Parathyroid adenoma (tissue), 2 donors: ENCODE results near the gene NOL8.
A peak's percentile ranks its signal among the peaks of the same experiment; 100 is the strongest.

Source experiments
- H2AFZ ChIP-seq: fragments of 300-600 bp; sonication (generic); one replicate; pipeline ENCODE4 v1.7.0; 2017; ENCODE audit warnings: antibody characterized with exemption, mild to moderate bottlenecking
- H3K27ac ChIP-seq: fragments of 300-600 bp; sonication (generic); one replicate; pipeline ENCODE4 v1.7.0; 2017
- H3K27me3 ChIP-seq: fragments of 300-600 bp; sonication (generic); one replicate; pipeline ENCODE4 v1.7.0; 2017; ENCODE audit warnings: low read length; ENCODE audit not compliant: control insufficient read depth, insufficient read depth
- H3K36me3 ChIP-seq: fragments of 300-600 bp; sonication (generic); one replicate; pipeline ENCODE4 v1.7.0; 2017; ENCODE audit warnings: low read length; ENCODE audit not compliant: control insufficient read depth, insufficient read depth
- H3K4me1 ChIP-seq: fragments of 300-600 bp; sonication (generic); one replicate; pipeline ENCODE4 v1.7.0; 2017; ENCODE audit warnings: control low read depth
- H3K4me2 ChIP-seq: fragments of 300-600 bp; sonication (generic); one replicate; pipeline ENCODE4 v1.7.0; 2017; ENCODE audit warnings: low read length
- H3K4me3 ChIP-seq: fragments of 300-600 bp; sonication (generic); one replicate; pipeline ENCODE4 v1.7.0; 2017; ENCODE audit warnings: low read depth, low read length
- H3K79me2 ChIP-seq: fragments of 300-600 bp; sonication (generic); one replicate; pipeline ENCODE4 v1.7.0; 2017; ENCODE audit warnings: control low read depth
- H3K9ac ChIP-seq: fragments of 300-600 bp; sonication (generic); one replicate; pipeline ENCODE4 v1.7.0; 2017; ENCODE audit warnings: mild to moderate bottlenecking
- H3K9me3 ChIP-seq: fragments of 300-600 bp; sonication (generic); one replicate; pipeline ENCODE4 v1.7.0; 2017; ENCODE audit warnings: low read length; ENCODE audit not compliant: control insufficient read depth
- CTCF ChIP-seq: fragments of 300-600 bp; sonication (generic); IDR thresholded peaks from one replicate; pipeline ENCODE4 v1.7.0; 2017; ENCODE audit warnings: antibody characterized with exemption, mild to moderate bottlenecking
- donor health status: primary hyperparathyroidism.

NOL8 gene

GRCh38 chr9:92325269-92325990, at the start of gene NOL8, which contains the start of gene CENPP:
Gene NOL8, minus strand, starts transcription at chr9:92325350. Its CDS starts 1,189 bp downstream, at chr9:92324161.
Gene CENPP, plus strand, starts transcription at chr9:92325953.
- no peak for TF ChIP-seq CTCF
- no peaks in the 10 kb centered on the region for H3K9me3 ChIP-seq
- H3K4me3 ChIP-seq: peak within 1 kb of the TSS; percentile 99
- H3K27me3 ChIP-seq: no peaks in the 10 kb centered on the region
- peak within 1 kb of the TSS; percentile 77 for H2AFZ ChIP-seq
- H3K27ac ChIP-seq: peak within 1 kb of the TSS; percentile 91
- H3K4me2 ChIP-seq: peak within 1 kb of the TSS; percentile 88
- H3K36me3 ChIP-seq: no peaks in the 10 kb centered on the region
- peaks cover 3% of the 10 kb centered on the region for H3K79me2 ChIP-seq
- no peak within 1 kb of the TSS for H3K9ac ChIP-seq
- peaks cover 3% of the 10 kb centered on the region for H3K4me1 ChIP-seq

- no peak for TF ChIP-seq CTCF
- no peak overlapping the region for H3K9ac ChIP-seq
Observed at GRCh38 chr9:92373167-92373566, 48.0 kb upstream of the NOL8 start.

GRCh38 chr9:92369075-92369474, 43.9 kb upstream of the NOL8 start:
- no peaks in the 10 kb centered on the region for H3K9me3 ChIP-seq
- H2AFZ ChIP-seq: no peak overlapping the region
- no peaks in the 10 kb centered on the region for H3K4me1 ChIP-seq
- H3K4me2 ChIP-seq: no peak overlapping the region
- no peak for TF ChIP-seq CTCF
- H3K27ac ChIP-seq: no peak overlapping the region
- no peaks in the 10 kb centered on the region for H3K36me3 ChIP-seq
- no peaks in the 10 kb centered on the region for H3K79me2 ChIP-seq
- H3K27me3 ChIP-seq: no peaks in the 10 kb centered on the region
- no peak overlapping the region for H3K4me3 ChIP-seq
- no peak overlapping the region for H3K9ac ChIP-seq

More at GRCh38 chr9:92373167-92373566, 48.0 kb upstream of the NOL8 start:
- no peak overlapping the region for H2AFZ ChIP-seq
- H3K27me3 ChIP-seq: no peaks in the 10 kb centered on the region
- H3K4me2 ChIP-seq: no peak overlapping the region
- no peak overlapping the region for H3K27ac ChIP-seq
- no peak overlapping the region for H3K4me3 ChIP-seq
- no peaks in the 10 kb centered on the region for H3K79me2 ChIP-seq
- no peaks in the 10 kb centered on the region for H3K9me3 ChIP-seq
- no peaks in the 10 kb centered on the region for H3K36me3 ChIP-seq
- H3K4me1 ChIP-seq: no peaks in the 10 kb centered on the region

GRCh38 chr9:92360083-92360482, 34.9 kb upstream of the NOL8 start:
- Histone ChIP-seq H3K36me3 (no peaks in the 10 kb centered on the region), H3K9ac (no peak overlapping the region)

More at GRCh38 chr9:92360083-92360482, 34.9 kb upstream of the NOL8 start:
- Histone ChIP-seq H3K4me1 (no peaks in the 10 kb centered on the region), H3K27me3 (no peaks in the 10 kb centered on the region), H3K4me2 (no peak overlapping the region), H3K4me3 (no peak overlapping the region), H3K9me3 (no peaks in the 10 kb centered on the region), H2AFZ (no peak overlapping the region), H3K27ac (no peak overlapping the region), H3K79me2 (no peaks in the 10 kb centered on the region)
- TF ChIP-seq CTCF: no peak
